A673 (cell line): ENCODE results near the gene TCTN3. TPM values are rescaled to one million over a fixed set of nuclear protein-coding genes. Genes with fewer than 3 reads are reported as not detected.

Experiments
- BruUV-seq: library from RNA; stranded (reverse); fragments of 400-500 nt; replicated peaks from 2 replicates; lab custom pipeline; 2021; lab: Mats Ljungman, UMichigan
- CTCF ChIA-PET: fragments of 300-600 bp; sonication (Branson Sonifier 250); formaldehyde crosslinking; loops from one replicate; lab custom pipeline; 2022; ENCODE audit warnings: antibody characterized with exemption; lab: Charles Lee
- POLR2A ChIA-PET: fragments of 300-600 bp; sonication (Branson Sonifier 250); formaldehyde crosslinking; loops from one replicate; lab custom pipeline; 2022; ENCODE audit warnings: antibody characterized with exemption; ENCODE audit not compliant: low non-redundant PET; lab: Charles Lee
- DNase-seq: peaks from one replicate; pipeline ENCODE4 v3.0.0-alpha.2; 2015; ENCODE audit warnings: low spot score
- H3K27ac ChIP-seq: fragments of 200-600 bp; sonication (generic); 2 replicates; pipeline ENCODE4 v1.5.1; 2016; ENCODE audit warnings: mixed run types, low read depth, mild to moderate bottlenecking, mixed read lengths, antibody characterized with exemption, low read length; ENCODE audit not compliant: poor library complexity, severe bottlenecking
- H3K27me3 ChIP-seq: fragments of 200-600 bp; sonication (generic); replicated peaks from 2 replicates; pipeline ENCODE4 v1.6.1; 2017; ENCODE audit warnings: mixed run types, low read depth, mild to moderate bottlenecking, mixed read lengths, antibody characterized with exemption, low read length; ENCODE audit not compliant: insufficient read depth, poor library complexity
- H3K36me3 ChIP-seq: fragments of 200-600 bp; sonication (generic); 2 replicates; pipeline ENCODE4 v1.6.1; 2016; ENCODE audit warnings: mixed run types, mild to moderate bottlenecking, mixed read lengths, antibody characterized with exemption, low read length; ENCODE audit not compliant: insufficient read depth, poor library complexity, severe bottlenecking
- H3K4me1 ChIP-seq: fragments of 200-600 bp; sonication (generic); 2 replicates; pipeline ENCODE4 v1.6.1; 2017; ENCODE audit warnings: mixed run types, mild to moderate bottlenecking, mixed read lengths, antibody characterized with exemption, low read length; ENCODE audit not compliant: insufficient read depth, poor library complexity, severe bottlenecking
- H3K4me3 ChIP-seq: fragments of 200-600 bp; sonication (generic); 2 replicates; pipeline ENCODE4 v1.5.1; 2016; ENCODE audit warnings: low read depth, mixed run types, mild to moderate bottlenecking, mixed read lengths, low read length; ENCODE audit not compliant: poor library complexity, severe bottlenecking
- H3K9me3 ChIP-seq: fragments of 200-600 bp; sonication (generic); 2 replicates; pipeline ENCODE4 v1.6.1; 2016; ENCODE audit warnings: mixed run types, low read depth, mild to moderate bottlenecking, mixed read lengths, antibody characterized with exemption, low read length; ENCODE audit not compliant: poor library complexity, severe bottlenecking
- CTCF ChIP-seq: fragments of 300-800, 200-600 bp; sonication (generic); conservative IDR thresholded peaks from 2 replicates; pipeline ENCODE4 v1.5.1; 2017; ENCODE audit warnings: low read depth, mild to moderate bottlenecking, antibody characterized with exemption, low read length, moderate library complexity, mixed read lengths
- EZH2 ChIP-seq: fragments of 200-600 bp; sonication (generic); IDR thresholded peaks from 2 replicates; pipeline ENCODE4 v1.6.1; 2017; ENCODE audit warnings: borderline replicate concordance, low read depth, mild to moderate bottlenecking, mixed read lengths, antibody characterized with exemption, low read length; ENCODE audit not compliant: poor library complexity, severe bottlenecking
- intact Hi-C: fragments of 100-400 bp; cut with micrococcal nuclease; formaldehyde crosslinking; loops from one replicate; pipeline ENCODE4 v1.10.0; 2022; ENCODE audit not compliant: unreplicated experiment
- total RNA-seq: library from RNA; stranded (reverse); gene quantifications from 2 replicates; pipeline ENCODE4 v1.2.3, GENCODE V29; 2021

TCTN3 gene
- total RNA-seq, 1 experiment from 2014 or later: 42.5 TPM

GRCh38 chr10:95697429-95697828, 3.7 kb upstream of the TCTN3 start:
- CTCF ChIA-PET: no interaction called here
- intact Hi-C loops: no loop called here

DNA sequence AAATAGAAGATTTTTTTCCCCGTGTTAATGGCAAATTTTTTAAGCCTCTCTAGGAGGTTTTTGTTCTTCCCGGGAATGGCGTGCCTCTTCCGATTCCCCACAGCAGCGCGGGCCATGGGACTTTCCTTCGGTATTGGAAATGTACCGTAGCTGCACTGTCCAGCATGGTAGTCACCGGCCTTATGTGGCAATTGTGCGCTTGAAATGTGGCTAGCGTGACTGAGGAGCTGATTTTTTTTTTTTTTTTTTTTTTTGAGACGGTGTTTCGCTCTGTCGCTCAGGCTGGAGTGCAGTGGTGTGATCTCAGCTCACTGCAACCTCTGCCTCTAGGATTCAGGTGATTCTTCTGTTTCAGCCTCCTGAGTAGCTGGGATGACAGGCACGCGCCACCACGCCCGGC, 938 bp upstream of the TCTN3 start:
- Histone ChIP-seq H3K4me3 (no peak overlapping the region), H3K9me3 (no peaks in the 10 kb centered on the region), H3K36me3 (peaks cover 21% of the 10 kb centered on the region), H3K27ac (no peak overlapping the region), H3K4me1 (peaks cover 10% of the 10 kb centered on the region), H3K27me3 (no peaks in the 10 kb centered on the region)
- DNase-seq: no peak
- intact Hi-C loops: loop anchor here (1.0 to 5.0 kb wide), 4 partner anchors 148 to 322 kb away; partner anchors contain the start of gene CC2D2B
- TF ChIP-seq EZH2 (no peak), CTCF (no peak)
- BruUV-seq: no TSS peak
- POLR2A ChIA-PET: interaction anchor here (0.6 kb wide), 1 partner anchor 601 kb away, joined by 5 read pairs; no protein-coding TSS in a partner anchor
- CTCF ChIA-PET: interaction anchor here (0.7 to 3.1 kb wide), 4 partner anchors 38 to 211 kb away, joined by 5 to 84 read pairs (median 8); partner anchors contain the start of gene ALDH18A1

More at GRCh38 chr10:95697429-95697828, 3.7 kb upstream of the TCTN3 start:
- no peaks in the 10 kb centered on the region for H3K9me3 ChIP-seq
- TF ChIP-seq EZH2 (no peak), CTCF (no peak)
- no peak overlapping the region for H3K27ac ChIP-seq
- no peaks in the 10 kb centered on the region for H3K27me3 ChIP-seq
- no peak for DNase-seq
- H3K36me3 ChIP-seq: no peaks in the 10 kb centered on the region
- no TSS peak for BruUV-seq
- POLR2A ChIA-PET: no interaction called here
- no peak overlapping the region for H3K4me3 ChIP-seq
- peaks cover 8% of the 10 kb centered on the region for H3K4me1 ChIP-seq

DNA sequence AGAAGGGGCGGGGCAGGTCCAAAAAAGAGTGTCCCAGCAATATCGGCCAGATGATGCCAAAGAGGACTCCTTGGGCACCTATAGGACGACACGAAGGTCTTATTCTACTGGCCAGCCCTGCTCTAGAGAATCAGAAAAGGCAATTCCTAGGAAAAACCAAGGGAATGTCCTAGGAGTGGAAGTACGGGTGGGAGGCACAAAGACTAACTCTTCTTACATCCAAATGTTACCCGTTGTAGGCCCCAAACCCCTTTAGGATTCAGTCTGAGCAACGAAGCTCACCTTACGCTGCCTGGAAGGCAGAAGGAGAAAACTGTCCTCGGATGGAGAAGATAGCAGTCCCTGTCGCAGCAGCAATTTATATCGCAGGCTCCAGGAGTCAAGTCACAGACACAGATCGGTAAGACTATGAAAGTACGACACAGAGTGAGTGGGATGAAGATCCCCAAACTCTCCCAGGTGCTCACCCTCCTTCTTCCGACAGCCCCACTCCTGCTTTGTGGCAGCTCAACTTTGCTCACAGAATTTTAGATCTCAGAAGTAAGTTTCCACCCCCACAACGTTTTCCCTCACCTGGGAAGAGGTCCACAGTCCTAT, 558 bp downstream of the TCTN3 start:
- intact Hi-C loops: loop anchor here (5.0 kb wide), 1 partner anchor 214 kb away; the partner anchor contains the start of gene CC2D2B
- DNase-seq: peak; percentile 3

More for the DNA sequence above, 558 bp downstream of the TCTN3 start:
- H3K4me3 ChIP-seq: peak overlapping the region; percentile 95
- no peaks in the 10 kb centered on the region for H3K27me3 ChIP-seq
- ChIA-PET POLR2A (interaction anchor here (0.5 kb wide), 1 partner anchor 1849 kb away, joined by 3 read pairs; no protein-coding TSS in a partner anchor), CTCF (interaction anchor here (0.5 to 3.1 kb wide), 12 partner anchors 14 to 732 kb away, joined by 3 to 84 read pairs (median 4); partner anchors contain the start of genes ALDH18A1 and CC2D2B)
- peak overlapping the region; percentile 92 for H3K27ac ChIP-seq
- no peak for TF ChIP-seq EZH2
- TF ChIP-seq CTCF: no peak
- no peaks in the 10 kb centered on the region for H3K9me3 ChIP-seq
- BruUV-seq: no TSS peak
- peaks cover 10% of the 10 kb centered on the region for H3K4me1 ChIP-seq
- H3K36me3 ChIP-seq: peaks cover 36% of the 10 kb centered on the region
